ENCODE data around the gene EIF4A2.
"Not testable (repeated sequence)": the region's sequence is repeated elsewhere in the genome, so short reads cannot be mapped to it uniquely, and the experiment has no call there.

EIF4A2 gene

DNA sequence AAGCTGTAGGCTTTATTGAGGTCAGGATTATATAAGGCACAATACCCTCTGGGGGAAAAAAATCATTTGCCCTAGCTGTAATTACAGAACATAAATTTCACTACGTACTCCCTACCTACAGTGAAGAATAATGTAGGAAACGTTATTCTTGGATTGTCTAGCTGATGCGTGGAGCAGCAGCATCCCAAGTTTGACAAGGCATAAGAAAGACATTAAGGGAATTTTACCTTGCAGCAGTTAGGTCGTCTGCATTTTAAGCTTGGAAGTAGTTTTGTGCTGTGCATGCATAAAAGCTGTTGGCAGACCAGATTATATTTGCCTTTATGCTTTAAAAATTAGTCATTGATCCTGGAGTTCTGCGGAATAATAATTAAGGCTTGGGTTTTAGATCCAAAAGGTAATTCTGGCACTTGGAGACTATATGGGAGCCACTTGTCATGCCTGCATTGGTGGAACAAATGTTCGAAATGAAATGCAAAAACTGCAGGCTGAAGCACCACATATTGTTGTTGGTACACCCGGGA is 2.2 kb downstream of the EIF4A2 start:
- DNase-seq, result no peak

DNA sequence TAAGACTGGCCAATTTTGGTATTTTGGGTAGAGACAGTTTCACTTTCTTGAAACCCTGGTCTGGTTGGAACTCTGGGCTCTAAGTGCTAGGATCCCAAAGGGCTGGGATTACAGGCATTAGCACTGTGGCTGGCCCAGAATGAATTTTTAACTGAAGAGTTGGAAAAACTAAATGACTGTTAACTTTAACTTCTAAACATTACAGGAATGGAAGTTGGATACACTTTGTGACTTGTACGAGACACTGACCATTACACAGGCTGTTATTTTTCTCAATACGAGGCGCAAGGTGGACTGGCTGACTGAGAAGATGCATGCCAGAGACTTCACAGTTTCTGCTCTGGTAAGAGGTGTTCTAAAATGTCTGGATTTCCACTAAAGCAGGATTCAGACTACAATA is 3.5 kb downstream of the EIF4A2 start:
- no peak for DNase-seq

DNA sequence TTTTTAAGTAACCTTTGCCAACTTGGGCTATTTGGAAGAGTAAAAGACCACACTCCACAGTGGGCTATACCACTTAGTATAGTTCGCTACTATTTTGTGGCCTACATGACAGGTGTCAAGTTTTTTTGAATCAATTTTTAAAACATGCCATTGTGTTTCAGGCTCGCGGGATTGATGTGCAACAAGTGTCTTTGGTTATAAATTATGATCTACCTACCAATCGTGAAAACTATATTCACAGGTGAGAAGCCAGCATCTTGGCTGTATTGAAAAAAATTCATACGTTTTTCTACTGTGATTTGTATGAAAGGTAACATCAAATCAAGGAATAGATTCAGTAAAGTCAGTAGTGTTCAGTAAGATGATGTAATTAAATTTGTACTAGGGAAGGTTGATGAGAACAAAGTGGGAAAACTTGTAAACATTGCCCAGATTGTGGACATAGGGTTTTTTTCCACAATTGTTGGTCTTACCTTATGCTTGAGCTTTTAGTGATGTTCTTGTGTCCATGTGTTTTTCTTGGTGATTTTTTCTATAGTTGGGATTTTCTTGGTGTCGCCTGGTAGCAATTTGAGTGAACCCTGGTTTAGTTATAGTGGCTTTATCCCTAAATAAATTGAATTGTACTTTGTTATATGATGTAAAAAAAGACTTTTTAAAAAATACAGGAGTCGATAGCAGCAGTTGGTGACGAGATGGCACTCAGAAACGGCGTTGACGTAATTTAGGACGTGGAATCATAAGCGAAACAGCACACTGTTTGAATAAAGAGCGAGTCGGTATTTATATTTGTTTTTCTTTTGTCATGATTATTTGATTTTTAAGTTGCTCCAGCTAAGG is 4.5 kb downstream of the EIF4A2 start:
- no peak for DNase-seq

DNA sequence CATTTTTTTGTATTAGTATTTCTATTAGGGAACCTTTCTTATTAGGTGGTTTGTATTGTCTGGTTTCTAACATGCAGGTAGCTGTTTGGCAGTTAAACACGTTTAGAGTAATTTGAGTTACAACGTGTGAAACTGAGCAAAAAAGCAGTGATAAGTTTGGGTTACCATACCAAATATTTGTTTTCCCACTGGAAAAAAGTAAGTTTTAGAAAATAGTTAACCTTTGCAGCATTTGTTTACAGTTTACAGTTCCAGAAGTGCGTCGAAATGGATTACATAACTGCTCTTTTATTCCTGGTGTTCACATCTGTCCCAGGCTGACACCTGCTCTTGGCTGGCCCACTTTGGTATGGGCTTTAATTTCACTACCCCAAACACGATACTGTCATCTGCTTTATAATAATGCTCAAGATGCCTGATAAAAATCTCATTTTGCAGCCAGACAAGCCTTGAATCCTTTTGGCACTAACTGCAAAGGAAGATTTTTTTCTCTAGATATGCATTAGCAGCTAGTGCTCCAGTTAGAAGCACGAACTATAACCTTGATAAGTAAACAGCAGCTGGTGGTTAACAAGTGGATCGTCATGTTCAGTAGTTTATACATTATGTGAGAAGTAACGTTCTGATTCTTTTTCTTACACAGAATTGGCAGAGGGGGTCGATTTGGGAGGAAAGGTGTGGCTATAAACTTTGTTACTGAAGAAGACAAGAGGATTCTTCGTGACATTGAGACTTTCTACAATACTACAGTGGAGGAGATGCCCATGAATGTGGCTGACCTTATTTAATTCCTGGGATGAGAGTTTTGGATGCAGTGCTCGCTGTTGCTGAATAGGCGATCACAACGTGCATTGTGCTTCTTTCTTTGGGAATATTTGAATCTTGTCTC is 5.3 kb downstream of the EIF4A2 start:
- no peak for DNase-seq

DNA sequence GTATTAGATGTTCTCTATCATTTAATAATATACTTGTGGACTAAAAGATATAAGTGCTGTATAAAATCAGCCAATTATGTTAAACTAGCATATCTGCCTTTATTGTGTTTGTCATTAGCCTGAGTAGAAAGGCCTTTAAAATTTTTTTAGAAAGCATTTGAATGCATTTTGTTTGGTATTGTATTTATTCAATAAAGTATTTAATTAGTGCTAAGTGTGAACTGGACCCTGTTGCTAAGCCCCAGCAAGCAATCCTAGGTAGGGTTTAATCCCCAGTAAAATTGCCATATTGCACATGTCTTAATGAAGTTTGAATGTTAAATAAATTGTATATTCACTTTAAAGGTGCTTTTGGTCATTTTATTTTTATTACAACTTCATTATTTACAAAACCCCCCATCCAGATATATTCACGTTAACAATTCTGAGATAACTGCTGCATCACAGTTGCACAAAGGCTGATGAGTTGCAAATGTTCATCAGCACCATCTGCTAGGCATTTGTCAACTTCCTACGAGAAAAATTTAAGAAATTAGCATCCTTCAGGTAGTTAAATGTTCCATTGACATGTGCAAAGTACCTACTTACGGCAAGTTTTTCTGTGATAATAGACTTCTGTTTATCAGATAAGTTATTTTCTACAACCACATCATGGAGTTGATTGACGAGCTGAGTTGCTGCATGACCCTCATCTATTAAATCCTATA is 6.3 kb downstream of the EIF4A2 start:
- DNase-seq, result no peak

DNA sequence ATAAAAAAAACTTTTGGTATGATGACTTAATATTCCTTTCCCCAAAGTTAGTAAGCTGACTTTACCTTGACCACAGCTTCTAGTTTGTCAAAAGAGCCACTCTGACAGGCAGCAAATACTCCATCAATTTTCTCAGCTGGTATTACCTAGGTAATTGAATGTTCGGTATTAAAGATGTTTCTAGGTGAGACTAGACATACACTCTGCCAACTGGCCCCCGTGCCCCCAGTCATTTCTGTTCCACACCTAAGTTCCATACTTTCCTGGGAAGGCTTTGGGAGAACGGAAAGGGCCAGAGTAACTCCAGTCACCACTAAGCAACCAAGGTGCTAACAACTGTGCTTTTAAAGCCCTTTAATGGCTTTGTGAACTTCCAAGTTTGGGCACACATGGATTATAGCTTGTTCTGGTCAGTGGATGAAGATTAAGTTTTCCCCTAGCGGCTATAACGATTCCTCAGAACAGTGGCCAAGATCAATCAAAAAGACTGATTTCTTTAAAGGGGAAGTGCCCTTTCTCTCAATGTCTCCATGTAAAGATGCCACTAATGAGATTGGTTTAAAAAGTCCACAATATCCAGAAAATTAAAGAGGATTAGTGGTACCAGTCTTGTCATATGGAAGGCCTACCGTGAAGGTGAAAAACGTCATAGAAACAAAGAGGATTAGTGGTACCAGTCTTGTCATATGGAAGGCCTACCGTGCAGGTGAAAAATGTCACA is 7.0 kb downstream of the EIF4A2 start:
- peak; percentile 32 for DNase-seq

DNA sequence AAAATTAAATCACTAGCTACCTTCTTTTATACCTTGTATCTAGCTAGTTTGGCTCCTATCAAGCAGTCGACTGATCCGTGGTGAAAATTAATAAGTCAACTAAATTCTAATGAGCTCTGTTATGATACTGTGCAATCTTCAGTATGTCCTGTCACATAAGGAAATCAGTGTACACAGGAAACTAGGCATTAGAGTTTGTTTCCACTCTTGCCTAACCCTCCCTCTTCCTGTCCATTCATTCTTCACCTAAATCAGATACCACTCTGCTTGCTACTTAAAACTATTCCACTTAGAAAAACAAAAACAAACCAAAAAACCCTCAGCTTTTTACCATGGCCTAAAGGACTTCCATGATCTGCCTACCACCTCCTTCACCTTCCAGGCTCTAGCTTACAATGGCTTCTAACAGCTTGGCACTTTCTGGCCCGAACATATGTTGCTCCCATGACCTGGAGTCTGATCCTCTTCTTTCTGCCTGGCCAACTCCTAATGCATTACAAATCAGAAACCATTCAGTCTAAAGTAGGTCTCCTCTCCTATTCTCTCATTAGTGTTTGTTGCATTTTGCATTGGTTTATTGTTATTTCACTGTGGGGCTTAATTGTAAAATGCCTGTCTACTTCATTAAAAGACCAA is 15.0 kb downstream of the EIF4A2 start:
- DNase-seq, result no peak

DNA sequence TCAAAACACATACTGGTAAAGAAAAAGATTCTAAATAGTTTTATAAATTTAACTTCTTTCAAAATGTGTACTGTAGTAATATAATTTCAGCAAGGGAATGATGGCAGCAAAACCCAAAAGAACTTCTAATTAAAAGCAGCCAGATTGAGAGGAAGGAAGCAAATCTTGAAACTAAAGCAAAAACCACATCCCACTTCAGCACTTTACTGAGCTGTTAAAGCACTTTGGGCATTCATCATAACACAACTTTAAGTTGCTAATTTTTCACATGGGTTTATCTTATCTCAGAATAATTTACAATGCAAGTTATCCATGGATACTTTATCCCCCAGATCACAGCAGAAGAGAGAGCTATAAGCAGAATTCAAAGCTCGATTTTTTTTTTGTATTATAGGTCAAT is 16.9 kb downstream of the EIF4A2 start:
- DNase-seq, result no peak

DNA sequence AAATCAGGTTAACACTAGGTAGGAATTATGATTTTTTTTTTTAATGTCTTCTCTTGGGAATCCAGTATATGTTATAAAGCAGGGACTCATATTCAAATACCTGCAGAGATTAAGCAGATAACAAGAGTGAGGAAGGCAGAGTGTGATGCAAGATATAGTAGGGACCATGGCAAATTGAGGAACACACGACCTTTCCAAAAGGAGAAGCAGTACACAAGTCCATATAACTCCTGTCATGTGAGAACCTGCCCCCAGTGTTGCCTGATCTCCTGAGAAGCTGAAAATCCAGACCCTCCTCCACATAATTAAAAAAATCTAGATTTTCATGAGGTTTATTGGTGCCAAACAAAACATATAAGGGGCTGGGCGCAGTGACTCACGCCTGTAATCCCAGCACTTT is 19.3 kb downstream of the EIF4A2 start:
- DNase-seq, result no peak

DNA sequence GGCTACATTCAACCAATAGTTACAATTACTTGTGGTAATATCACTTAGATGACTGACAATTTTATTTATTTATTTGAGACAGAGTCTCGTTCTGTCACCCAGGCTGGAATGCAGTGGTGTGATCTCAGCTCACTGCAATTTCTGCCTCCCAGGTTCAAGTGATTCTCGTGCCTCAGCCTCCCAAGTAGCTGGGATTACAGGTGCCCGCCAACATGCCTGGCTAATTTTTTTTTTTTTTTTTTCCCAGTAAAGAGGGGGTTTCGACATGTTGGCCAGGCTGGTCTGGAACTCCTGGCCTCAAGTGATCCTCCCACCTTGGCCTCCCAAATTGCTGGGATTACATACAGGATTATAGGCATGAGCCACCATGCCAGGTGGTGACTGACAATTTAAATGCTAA is 20.1 kb downstream of the EIF4A2 start:
- DNase-seq, result not testable (repeated sequence)

DNA sequence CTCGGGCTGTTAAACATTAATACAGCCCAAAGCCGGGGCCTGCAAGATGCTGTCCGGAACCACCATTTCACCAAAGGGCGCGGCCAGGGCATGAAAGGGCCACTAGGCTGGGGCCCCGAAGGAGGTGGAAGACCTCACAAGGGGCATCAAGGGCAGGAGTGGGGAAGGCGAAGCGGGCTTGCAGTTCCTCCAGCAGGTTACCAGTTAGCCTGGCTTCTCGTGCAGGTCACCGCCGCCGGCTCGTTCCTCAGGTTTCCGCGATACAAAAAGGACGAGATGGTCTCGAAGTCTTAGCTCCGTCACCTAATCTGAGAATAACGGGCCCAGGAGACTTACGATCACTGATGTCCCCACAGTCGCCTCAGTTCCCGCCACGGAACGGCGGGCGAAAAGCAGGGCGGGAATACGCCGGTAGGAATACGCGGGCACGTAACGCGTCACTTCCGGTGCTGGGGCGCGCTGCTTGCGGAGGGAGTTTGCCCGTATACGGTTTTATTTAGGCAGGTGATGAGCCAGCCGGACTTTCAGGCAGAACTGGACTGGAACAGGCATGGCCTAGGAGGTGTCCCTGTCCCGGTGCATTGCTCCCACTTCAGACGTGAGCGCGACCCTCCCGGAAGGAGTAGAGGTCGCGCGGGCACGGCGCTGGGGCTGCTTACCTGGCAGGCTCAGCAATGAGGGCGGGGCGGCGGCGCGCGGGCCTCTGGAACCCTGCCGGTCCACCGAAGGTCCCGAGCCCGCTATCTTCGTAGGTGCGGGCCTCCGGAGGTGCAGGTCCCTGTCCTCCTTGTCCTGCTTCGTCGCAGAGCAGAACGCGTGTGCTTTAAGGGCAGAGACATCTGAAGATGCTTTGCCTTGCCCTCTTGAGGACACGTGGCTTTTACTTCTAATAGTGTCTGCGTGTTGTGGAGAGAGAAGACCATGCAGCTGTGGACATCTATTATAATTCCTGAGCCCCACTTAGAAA is 23.0 kb downstream of the EIF4A2 start, which contains the start of gene RFC4:
RFC4 (minus strand) TSS at position 394 of the 967 bp plus-strand sequence. CDS start 1,769 bp downstream, outside the sequence.
- DNase-seq, result peak; percentile 88

DNA sequence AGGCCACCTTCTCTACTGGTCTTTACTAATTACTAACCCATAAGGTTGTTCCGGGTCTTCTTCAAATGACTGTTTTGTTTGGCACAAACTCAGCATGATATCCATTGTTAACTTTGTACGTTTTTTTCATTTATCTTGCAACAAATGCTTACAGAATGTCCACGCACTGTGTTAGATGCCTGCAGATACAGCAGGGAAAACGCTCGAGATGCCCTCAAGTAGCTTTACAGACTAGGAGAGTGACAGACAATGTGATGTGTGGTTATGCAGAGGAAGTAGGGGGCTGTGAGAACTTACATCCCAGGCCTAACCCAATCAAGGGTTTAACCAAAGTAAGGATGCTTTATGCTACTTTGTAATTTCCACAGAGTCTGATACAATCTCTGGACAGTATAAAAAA is 23.9 kb downstream of the EIF4A2 start:
- DNase-seq, result no peak

DNA sequence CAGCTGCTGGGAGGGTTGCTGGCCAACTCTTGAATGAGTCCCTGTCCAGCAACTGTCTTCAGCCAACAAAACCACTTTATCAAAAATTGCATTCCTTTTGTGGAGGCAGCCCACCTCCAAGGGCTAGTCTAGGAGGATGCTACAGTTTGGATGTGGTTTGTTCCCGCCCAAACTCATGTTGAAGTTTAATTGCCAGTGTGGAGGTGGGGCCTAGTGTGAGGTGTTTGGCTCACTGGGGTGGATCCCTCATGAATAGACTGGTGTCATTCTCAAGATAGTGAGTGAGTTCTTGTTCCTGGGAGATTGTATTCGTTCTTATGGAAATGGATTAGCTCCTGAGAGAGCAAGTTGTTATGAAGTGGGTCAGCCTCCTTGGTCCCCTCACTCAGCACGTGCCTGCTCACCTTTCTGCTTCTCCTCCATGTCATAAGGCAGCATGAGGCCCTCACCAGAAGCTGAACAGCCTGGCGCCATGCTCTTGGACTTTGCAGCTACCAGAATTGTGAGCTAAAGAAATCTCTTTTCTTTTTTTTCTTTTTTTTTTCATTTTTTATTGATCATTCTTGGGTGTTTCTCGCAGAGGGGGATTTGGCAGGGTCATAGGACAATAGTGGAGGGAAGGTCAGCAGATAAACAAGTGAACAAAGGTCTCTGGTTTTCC is 27.1 kb downstream of the EIF4A2 start:
- no peak for DNase-seq

DNA sequence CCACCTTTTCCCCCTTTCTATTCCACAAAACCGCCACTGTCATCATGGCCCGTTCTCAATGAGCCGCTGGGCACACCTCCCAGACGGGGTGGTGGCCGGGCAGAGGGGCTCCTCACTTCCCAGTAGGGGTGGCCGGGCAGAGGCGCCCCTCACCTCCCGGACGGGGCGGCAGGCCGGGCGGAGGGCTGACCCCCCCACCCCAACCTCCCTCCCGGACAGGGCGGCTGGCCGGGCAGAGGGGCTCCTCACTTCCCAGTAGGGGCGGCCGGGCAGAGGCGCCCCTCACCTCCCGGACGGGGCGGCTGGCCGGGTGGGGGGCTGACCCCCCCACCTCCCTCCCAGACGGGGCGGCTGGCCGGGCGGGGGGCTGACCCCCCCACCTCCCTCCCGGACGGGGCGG is 27.9 kb downstream of the EIF4A2 start:
- DNase-seq, result not testable (repeated sequence)

DNA sequence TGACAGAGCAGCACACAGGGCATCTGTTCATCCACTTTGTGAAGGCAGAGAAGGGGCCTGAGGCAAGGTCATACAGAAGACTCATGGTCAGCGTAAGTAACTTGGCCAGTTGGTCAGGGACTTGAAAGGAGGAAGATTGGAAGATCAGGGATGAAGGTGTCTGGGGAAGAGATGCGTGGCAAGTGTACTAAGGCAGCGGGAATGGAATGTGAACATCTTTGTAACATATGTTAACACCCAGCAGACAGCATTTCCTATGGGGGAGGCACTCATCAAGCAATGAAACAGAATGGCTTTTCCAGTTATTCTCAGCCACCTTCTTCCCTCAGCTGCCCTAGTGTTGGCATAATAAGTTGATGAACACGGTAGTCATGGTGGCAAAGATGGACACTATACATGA is 30.7 kb downstream of the EIF4A2 start:
- no peak for DNase-seq

DNA sequence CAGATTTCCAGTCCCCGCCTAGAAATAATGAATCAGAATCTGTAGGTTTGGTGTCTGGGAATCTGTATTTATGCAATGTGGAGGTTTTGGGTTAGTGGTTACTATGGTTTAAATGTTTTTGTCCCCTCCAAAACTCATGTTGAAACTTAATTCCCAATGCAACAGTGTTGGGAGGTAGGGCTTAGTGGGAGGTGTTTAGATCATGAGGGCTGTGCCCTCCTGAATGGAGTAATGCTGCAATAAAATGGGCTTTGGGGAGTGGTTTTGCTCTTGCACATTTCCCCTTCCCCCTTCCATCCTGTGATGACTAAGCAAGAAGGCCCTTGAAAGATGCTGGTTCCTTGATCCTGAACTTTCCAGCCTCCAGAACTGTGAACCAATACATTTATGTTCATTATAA is 32.1 kb downstream of the EIF4A2 start:
- DNase-seq, result no peak

DNA sequence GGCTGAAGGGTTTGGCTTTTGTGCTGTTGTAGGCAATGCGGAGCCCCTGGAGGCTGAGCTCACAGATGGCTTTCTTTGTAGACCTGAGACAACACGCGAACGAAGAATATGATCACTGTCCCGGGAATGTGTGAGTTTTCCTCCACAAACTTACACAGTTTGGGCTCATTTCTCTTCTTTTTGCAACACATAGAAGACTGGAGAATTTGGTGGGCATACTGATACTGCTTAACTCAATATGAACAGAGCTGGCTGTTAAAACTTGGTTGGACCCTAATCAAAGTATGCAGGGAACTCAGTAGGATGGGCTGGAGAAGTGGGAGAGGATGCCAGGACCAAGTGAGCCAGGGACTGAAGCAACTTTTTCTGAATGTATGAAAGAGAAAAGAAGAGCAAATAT is 35.1 kb downstream of the EIF4A2 start:
- DNase-seq, result no peak

DNA sequence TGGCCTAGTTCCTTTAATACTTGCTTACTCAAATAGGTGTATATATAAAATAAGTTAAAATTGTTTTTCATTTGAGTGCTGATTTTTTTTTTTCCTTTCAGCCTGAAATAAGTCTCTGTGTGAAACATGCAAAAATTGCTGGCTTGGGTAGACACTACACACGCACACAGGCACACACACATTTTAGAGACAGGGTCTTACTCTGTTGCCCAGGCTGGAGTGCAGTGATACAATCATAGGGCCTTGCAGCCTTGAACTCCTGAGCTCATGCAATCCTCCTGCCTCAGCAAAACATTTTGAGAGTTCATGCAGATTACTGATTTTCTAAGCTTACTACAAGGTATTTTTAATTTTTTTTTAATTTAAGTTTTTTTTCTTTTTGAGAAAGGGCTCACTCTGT is 35.6 kb downstream of the EIF4A2 start:
- DNase-seq, result no peak

DNA sequence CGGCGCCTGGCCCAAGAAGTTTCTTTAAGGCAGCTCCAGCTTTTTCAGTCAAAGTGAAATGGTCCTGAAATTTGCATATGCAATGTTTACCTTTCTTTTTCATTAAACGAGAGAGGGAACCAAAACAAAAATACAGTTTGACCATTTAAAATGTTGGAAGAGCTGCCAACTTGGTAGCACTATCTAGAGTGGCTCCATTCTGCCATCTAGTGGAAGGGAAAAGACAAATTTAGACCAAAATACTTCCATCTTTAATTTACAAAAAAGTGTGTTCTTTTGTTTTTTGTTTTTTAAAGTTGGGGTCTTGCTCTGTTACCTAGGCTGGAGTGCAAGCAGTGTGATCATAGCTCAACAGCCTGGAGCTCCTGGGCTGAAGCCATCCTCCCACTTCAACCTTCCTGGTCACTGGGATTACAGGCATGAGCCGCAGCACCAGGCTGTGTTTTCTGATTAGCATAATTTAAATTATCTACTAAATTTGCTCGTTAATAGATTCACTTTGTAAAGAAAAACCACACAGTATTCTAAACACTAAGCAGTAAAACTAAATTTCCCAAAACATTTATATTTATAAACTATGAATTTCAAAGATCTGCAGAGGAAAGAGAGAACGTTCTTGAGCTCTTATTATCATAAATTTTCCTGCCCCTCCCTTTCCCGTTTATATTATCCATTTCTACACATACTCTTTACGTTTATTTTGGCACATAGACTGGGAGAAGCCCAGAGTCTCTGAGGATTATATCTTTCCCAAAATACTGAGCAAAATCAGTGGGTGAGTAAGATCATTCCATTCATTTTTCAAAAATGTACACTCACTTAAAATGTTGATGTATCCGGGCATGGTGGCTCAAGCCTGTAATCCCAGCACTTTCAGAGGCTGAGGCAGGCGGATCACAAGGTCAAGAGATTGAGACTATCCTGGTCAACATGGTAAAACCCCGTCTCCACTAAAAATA is 38.3 kb downstream of the EIF4A2 start:
- no peak for DNase-seq

All from activated naive CD4-positive, alpha-beta T cell treated with anti-CD3 and anti-CD28 coated beads, Interleukin-2, amount 50 U/mL, for 16 hours (primary cell).